ENCODE results near the gene TTBK2. TPM values are rescaled to one million over a fixed set of nuclear protein-coding genes. Genes with fewer than 3 reads are reported as not detected.

The TTBK2 gene
- total and polyA plus RNA-seq, 4 donors = 1.0 to 6.4 (median 4.3) TPM

- Histone ChIP-seq H3K4me1 (ENCODE audit: control insufficient read depth in 4 of 4, insufficient read depth in 4 of 4, low read length in 3 of 4) (peaks cover 0 to 17% (median 14%) of the 10 kb centered on the region in 4 donors), H3K9ac (ENCODE audit: low read depth in 1 of 2, low read length in 2 of 2) (no peak overlapping the region), H3K4me3 (ENCODE audit: low read depth in 1 of 3, low read length in 3 of 3) (no peak overlapping the region), H3K9me3 (ENCODE audit: control insufficient read depth in 4 of 4, low read length in 3 of 4) (no peaks in the 10 kb centered on the region), H3K27ac (ENCODE audit: low read depth in 1 of 2, low read length in 2 of 2) (no peak overlapping the region), H3K27me3 (ENCODE audit: control insufficient read depth in 4 of 4, insufficient read depth in 4 of 4, low read length in 3 of 4) (no peaks in the 10 kb centered on the region), H3K36me3 (ENCODE audit: control insufficient read depth in 4 of 4, insufficient read depth in 3 of 4, low read depth in 1 of 4, low read length in 3 of 4) (no peaks in the 10 kb centered on the region)
- WGBS = 95% methylated on average over 4 of the region's 4 CpGs
- DNase-seq (ENCODE audit: low spot score) = no peak
- TF ChIP-seq EGR1 (IDR thresholded peaks at IDR 0.05; ENCODE audit: low read depth in 2 of 2) (no peak), RXRA (IDR thresholded peaks at IDR 0.05) (no peak), MAX (IDR thresholded peaks at IDR 0.05) (no peak), REST (IDR thresholded peaks at IDR 0.05) (no peak), GABPA (IDR thresholded peaks at IDR 0.05 in 1 of 2, conservative IDR thresholded peaks at IDR 0.05 in 1 of 2) (no peak), ZBTB33 (IDR thresholded peaks at IDR 0.05) (no peak), SP1 (IDR thresholded peaks at IDR 0.05) (no peak), NR2F2 (IDR thresholded peaks at IDR 0.05) (no peak), RAD21 (IDR thresholded peaks at IDR 0.05) (no peak), HNF4G (IDR thresholded peaks at IDR 0.05) (no peak), FOXA1 (IDR thresholded peaks at IDR 0.05) (no peak), JUND (IDR thresholded peaks at IDR 0.05) (no peak), FOXA2 (IDR thresholded peaks at IDR 0.05) (no peak), YY1 (IDR thresholded peaks at IDR 0.05) (no peak), HNF4A (conservative IDR thresholded peaks at IDR 0.05) (no peak), CTCF (IDR thresholded peaks at IDR 0.05; ENCODE audit: low read depth, low read length, missing input control) (no peak), TAF1 (conservative IDR thresholded peaks at IDR 0.05) (no peak), ATF3 (IDR thresholded peaks at IDR 0.05) (no peak)
Measured at GRCh38 chr15:42742149-42742548, 178.4 kb downstream of the TTBK2 start.

Data from liver (tissue), 9 donors.